ENCODE measurements around the gene TENT5A. TPM values are rescaled to one million over a fixed set of nuclear protein-coding genes. Genes with fewer than 3 reads are reported as not detected.
A peak's percentile ranks its signal among the peaks of the same experiment; 100 is the strongest.

Gene TENT5A
- total RNA-seq, 1 donor = 25.9 TPM

DNA sequence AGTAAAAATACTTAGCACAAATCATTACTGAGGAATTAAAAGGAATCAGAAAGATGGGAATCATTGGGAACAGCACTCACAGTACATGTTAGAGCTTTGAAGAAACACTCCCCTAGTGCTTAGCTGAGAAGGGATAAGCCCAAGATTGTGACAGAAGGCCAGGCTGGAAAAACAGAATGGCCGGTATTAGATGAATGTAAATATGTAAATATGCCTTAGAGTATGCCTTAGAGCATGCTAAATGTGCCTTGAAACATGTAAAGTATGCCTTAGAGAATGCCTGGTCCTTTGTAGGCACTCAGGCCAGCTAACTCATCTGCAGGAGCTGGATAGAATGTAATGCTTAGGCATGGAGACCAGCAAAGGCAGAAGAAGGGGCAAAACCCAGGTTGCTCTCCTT lies 10.6 kb upstream of the TENT5A start:
- Histone ChIP-seq H3K9me3 (ENCODE audit: low read depth, low read length) (no peaks in the 10 kb centered on the region), H3K4me3 (ENCODE audit: low read length) (no peak overlapping the region), H3K4me1 (ENCODE audit: insufficient read depth, low read length) (peaks cover 29% of the 10 kb centered on the region), H3K27me3 (ENCODE audit: insufficient read depth, low read length) (no peaks in the 10 kb centered on the region)

DNA sequence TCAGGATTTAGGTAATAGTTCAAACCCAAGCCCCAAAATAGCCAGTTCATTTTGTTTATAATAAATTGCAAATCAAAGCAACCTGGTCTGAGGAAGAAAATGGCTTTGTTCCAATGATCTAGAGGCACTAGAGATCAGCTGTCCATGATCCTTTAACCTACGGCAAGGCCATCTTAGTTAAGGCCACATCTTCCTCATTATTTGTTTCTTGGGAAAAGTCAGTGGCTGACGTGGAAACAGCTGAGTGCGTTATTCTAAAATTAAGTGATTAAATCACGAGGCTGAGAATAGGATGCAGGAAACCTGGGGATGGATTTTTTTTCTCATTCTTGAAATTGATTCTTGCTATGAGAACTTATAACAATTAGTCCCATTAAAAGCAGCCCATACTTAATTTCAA lies 10.1 kb upstream of the TENT5A start:
- Histone ChIP-seq H3K9me3 (ENCODE audit: low read depth, low read length) (no peaks in the 10 kb centered on the region), H3K4me3 (ENCODE audit: low read length) (no peak overlapping the region), H3K27me3 (ENCODE audit: insufficient read depth, low read length) (no peaks in the 10 kb centered on the region), H3K4me1 (ENCODE audit: insufficient read depth, low read length) (peaks cover 31% of the 10 kb centered on the region)

- Histone ChIP-seq H3K9me3 (ENCODE audit: low read depth, low read length) (no peaks in the 10 kb centered on the region), H3K4me1 (ENCODE audit: insufficient read depth, low read length) (peaks cover 31% of the 10 kb centered on the region)
Observed at GRCh38 chr6:81762132-81762531, 9.7 kb upstream of the TENT5A start.

GRCh38 chr6:81761197-81761596 lies 8.7 kb upstream of the TENT5A start:
- H3K4me3 ChIP-seq (ENCODE audit: low read length) = no peak overlapping the region
- H3K27me3 ChIP-seq (ENCODE audit: insufficient read depth, low read length) = no peaks in the 10 kb centered on the region
- H3K4me1 ChIP-seq (ENCODE audit: insufficient read depth, low read length) = peaks cover 30% of the 10 kb centered on the region
- no peaks in the 10 kb centered on the region for H3K9me3 ChIP-seq (ENCODE audit: low read depth, low read length)

More at GRCh38 chr6:81762132-81762531, 9.7 kb upstream of the TENT5A start:
- no peaks in the 10 kb centered on the region for H3K27me3 ChIP-seq (ENCODE audit: insufficient read depth, low read length)
- H3K4me3 ChIP-seq (ENCODE audit: low read length) = no peak overlapping the region

DNA sequence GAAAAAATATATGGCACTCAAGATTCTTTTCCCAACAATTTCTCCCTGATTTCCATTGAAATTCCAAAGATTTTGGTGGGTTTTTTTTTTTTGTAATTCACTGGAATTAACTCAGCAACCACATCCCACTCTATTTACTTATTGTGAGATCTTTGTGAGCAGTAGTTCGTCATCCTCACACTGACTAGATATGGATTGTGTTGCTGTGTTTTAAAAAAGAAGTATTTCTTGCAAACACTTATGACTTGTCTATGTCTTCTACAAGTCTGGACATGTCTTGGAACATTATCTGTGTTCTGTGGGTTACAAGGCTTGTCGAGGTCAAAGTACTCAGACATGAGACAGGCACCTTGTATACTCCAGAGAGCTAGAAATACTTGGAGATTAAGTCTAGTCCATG lies 7.3 kb upstream of the TENT5A start:
- no peak overlapping the region for H3K4me3 ChIP-seq (ENCODE audit: low read length)
- no peaks in the 10 kb centered on the region for H3K9me3 ChIP-seq (ENCODE audit: low read depth, low read length)
- peaks cover 30% of the 10 kb centered on the region for H3K4me1 ChIP-seq (ENCODE audit: insufficient read depth, low read length)
- no peaks in the 10 kb centered on the region for H3K27me3 ChIP-seq (ENCODE audit: insufficient read depth, low read length)

GRCh38 chr6:81758221-81758620 lies 5.7 kb upstream of the TENT5A start:
- Histone ChIP-seq H3K9me3 (ENCODE audit: low read depth, low read length) (no peaks in the 10 kb centered on the region), H3K4me1 (ENCODE audit: insufficient read depth, low read length) (peaks cover 39% of the 10 kb centered on the region), H3K4me3 (ENCODE audit: low read length) (no peak overlapping the region), H3K27me3 (ENCODE audit: insufficient read depth, low read length) (no peaks in the 10 kb centered on the region)

DNA sequence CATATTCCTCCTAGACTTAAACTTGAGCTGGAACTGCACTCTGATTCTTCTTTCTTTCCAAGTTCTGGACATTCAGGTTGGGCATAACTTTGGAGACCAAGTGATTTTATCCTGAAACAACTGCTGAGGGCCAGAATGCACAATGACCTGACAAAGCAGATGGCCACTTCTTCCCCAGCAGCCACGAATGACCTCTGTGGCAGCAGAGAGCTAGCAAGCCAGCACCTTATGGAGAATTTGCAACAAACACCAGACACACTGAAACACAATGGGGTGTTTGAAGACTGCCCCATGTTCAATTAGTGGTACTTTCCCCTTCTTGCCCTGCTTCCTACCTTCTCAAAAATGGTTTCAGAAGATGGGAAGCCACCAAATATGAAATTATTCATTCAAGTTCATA lies 4.2 kb upstream of the TENT5A start:
- Histone ChIP-seq H3K4me1 (ENCODE audit: insufficient read depth, low read length) (peaks cover 32% of the 10 kb centered on the region), H3K27me3 (ENCODE audit: insufficient read depth, low read length) (no peaks in the 10 kb centered on the region), H3K9me3 (ENCODE audit: low read depth, low read length) (no peaks in the 10 kb centered on the region)

DNA sequence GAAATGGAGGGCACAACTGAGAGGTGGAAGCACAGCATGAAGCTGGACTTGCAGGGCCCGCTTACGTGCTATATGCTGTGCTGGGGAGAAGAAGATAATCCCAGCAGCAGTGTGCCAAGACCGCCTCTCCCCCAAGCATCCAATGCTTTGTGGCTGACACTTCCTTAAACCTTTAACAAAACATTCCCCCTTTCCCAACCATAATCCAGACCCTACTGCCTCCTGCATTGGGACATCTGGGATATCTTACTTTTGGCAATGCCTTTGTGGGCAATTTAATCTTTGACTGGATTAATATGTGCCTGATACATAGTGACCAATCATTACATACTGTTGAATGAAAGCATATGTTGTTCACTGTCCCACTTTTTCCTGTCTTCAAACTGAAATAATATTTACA lies 3.1 kb upstream of the TENT5A start:
- no peaks in the 10 kb centered on the region for H3K9me3 ChIP-seq (ENCODE audit: low read depth, low read length)
- H3K27me3 ChIP-seq (ENCODE audit: insufficient read depth, low read length) = no peaks in the 10 kb centered on the region
- H3K4me3 ChIP-seq (ENCODE audit: low read length) = no peak overlapping the region
- H3K4me1 ChIP-seq (ENCODE audit: insufficient read depth, low read length) = peaks cover 40% of the 10 kb centered on the region

More for the DNA sequence above, 4.2 kb upstream of the TENT5A start:
- no peak overlapping the region for H3K4me3 ChIP-seq (ENCODE audit: low read length)

- no peaks in the 10 kb centered on the region for H3K27me3 ChIP-seq (ENCODE audit: insufficient read depth, low read length)
- H3K4me1 ChIP-seq (ENCODE audit: insufficient read depth, low read length) = peaks cover 43% of the 10 kb centered on the region
- H3K9me3 ChIP-seq (ENCODE audit: low read depth, low read length) = no peaks in the 10 kb centered on the region
- H3K4me3 ChIP-seq (ENCODE audit: low read length) = no peak overlapping the region
Observed at GRCh38 chr6:81754906-81755305, 2.4 kb upstream of the TENT5A start.

DNA sequence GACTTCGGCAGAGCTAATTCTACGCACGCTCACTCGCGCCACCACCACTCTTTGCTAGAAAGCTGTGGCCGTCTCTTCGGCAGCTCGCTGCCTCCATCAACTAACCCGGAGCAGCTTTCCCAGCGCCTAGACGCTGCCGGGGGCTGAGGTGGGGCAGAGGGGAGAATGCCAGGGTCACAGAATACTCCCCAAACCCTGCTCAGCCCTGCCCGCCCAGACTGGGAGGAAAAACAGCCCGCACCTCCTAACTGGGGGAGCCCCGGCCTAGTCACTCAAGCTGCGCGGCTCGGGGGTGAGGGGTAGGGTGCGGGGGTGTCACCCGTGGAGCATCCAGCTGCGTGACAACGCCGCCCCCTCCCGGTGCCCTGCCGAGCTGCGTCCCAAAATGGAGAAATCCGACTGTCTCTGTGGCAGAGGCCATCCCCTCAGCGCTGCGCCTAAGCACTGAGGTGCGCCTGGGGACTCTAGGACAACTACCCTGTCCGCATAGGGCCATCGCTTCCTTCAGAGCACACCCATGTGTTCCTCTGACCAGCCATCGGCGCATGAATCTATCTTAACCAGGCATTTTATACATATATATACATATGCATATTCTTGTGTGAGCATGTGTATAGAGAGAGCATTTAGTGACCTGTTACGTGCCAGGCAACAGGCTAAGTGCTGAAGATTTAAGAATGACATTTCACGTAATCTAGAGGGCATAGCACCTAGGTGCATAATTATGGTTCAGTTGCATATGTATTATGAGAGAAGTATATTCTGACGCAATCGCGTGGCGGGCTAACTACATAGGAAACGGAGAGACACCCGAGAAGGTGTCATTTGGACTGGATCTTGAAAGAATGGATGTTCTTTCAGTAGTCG lies 1.5 kb upstream of the TENT5A start:
- Histone ChIP-seq H3K27me3 (ENCODE audit: insufficient read depth, low read length) (no peaks in the 10 kb centered on the region), H3K4me3 (ENCODE audit: low read length) (peak overlapping the region; percentile 60), H3K9me3 (ENCODE audit: low read depth, low read length) (no peaks in the 10 kb centered on the region), H3K4me1 (ENCODE audit: insufficient read depth, low read length) (peaks cover 53% of the 10 kb centered on the region)

DNA sequence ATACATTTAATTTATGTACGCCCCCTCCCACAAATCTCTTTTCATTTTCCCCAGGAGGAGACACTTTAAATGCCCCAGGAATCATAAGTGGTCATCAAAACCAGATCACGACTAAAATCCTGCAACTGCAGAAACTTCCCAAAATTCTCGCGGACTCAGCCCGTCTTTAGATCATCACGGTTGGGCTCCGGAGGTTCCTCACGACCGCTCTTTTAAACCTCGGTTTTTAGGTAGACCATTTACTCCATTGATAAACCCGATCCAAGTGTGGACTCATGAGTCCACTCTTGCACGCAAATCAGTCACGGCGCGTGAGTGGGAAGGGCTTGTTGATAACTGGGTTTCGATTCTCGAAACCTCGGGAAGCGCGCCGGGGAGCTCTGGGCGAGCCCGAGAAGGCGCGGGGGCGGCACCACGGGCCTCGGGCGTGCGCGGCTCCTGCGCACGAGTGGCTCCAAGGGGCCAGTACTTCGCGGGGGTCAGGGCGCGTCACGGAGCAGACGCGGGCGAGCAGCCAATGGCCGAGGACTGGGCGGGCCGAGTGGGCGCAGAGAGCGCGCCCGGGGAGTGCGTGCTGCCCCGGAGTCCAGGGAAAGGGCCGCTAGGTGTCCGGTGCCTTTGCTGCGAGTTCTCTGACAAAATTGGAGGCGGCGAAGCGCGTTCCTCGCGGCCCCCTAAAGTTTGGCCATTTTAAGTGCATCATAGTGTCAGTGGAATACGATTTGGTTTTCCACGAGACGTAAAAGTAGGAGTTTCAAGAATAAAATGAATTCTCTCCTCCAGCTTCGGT lies 635 bp upstream of the TENT5A start:
- Histone ChIP-seq H3K9me3 (ENCODE audit: low read depth, low read length) (no peaks in the 10 kb centered on the region), H3K27me3 (ENCODE audit: insufficient read depth, low read length) (no peaks in the 10 kb centered on the region), H3K4me1 (ENCODE audit: insufficient read depth, low read length) (peaks cover 55% of the 10 kb centered on the region), H3K4me3 (ENCODE audit: low read length) (peak overlapping the region; percentile 60)

DNA sequence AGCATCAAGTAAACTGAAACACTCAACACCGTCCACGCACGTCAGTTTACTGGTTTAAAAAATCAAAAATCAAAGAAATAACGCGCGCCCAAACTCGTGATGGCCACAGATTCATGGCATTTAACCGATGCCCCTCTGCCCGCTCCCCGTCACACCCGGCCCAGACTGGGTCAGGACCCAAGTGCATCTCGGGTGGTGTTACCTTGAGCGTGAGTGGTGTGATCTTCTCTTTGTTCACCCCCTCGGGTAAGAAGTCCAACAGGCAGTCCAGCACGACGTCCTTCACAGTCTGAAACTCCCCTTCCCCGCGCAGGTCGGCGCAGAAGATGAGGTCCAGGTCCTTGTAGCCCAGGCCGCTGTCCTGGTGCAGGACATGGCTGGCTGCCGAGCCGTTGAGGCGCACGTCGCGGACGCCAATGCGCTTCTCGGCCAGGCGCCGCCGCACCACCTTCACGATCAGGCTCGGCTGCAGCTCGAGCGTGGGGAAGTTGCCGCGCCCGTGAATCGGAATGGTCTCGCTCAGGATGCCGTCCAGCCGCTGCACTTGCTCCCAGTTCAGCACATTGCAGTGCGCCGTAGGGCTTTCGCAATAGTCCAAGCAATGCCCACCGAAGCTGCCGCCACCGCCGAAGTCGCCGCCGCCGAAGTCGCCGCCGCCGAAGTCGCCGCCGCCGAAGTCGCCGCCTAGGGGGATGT lies 945 bp downstream of the TENT5A start:
- H3K4me1 ChIP-seq (ENCODE audit: insufficient read depth, low read length) = peaks cover 55% of the 10 kb centered on the region
- no peaks in the 10 kb centered on the region for H3K9me3 ChIP-seq (ENCODE audit: low read depth, low read length)
- H3K27me3 ChIP-seq (ENCODE audit: insufficient read depth, low read length) = no peaks in the 10 kb centered on the region
- peak overlapping the region; percentile 60 for H3K4me3 ChIP-seq (ENCODE audit: low read length)

DNA sequence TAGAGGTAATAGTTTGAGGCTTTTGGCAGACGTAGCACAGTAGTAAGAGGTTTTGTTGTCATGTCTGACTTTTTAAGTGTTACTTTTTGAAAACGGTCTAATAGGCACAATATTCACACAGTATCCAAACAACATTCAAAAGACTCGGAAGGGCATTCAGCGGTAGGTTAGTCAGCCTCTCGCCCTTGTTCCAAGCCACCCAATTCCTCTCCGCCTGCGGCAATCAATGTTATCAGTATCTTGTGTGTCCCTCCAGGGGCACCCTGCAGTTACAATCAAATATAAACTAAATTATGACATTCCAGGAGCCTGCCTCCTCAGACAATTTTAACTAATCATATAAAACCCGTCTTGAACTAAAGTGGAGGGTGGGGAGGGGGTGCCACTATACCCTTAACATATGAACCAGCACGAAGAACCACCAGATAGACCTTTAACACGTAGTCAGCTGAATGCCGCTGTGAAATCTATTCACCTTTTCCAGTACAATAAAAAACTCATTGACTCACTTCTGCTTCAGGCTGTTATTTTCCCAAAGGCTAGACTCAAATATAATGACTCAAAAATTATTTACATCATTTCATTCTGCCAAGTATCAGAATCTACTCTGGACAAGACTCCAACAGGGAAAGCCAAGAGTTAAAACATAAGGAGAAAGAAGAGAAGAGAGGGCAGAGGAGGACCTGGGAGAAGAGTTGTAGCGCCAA lies 1.6 kb downstream of the TENT5A start:
- Histone ChIP-seq H3K27me3 (ENCODE audit: insufficient read depth, low read length) (no peaks in the 10 kb centered on the region), H3K4me3 (ENCODE audit: low read length) (peak overlapping the region; percentile 60), H3K9me3 (ENCODE audit: low read depth, low read length) (no peaks in the 10 kb centered on the region), H3K4me1 (ENCODE audit: insufficient read depth, low read length) (peaks cover 60% of the 10 kb centered on the region)

DNA sequence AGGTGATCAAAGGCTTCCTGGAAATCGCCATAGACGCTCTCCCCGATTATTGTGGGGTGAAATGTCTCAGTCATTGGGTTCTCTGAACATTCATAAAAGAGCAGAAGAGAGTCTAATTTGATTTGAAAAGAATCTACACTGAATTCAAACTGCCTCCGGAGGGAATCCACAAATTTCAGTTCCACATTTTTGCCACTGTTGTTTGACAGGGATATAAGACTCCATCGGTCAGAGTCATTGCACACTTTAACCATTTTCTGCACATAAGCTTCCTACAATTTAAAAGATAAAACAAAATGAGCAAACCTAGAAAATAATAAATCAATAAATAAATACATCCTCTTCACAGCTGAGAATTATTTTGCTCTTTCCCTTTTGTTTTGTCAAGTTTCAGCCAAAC lies 2.3 kb downstream of the TENT5A start:
- H3K27me3 ChIP-seq (ENCODE audit: insufficient read depth, low read length) = no peaks in the 10 kb centered on the region
- H3K4me1 ChIP-seq (ENCODE audit: insufficient read depth, low read length) = peaks cover 61% of the 10 kb centered on the region
- peak overlapping the region; percentile 60 for H3K4me3 ChIP-seq (ENCODE audit: low read length)
- H3K9me3 ChIP-seq (ENCODE audit: low read depth, low read length) = no peaks in the 10 kb centered on the region
